CD8-positive, alpha-beta memory T cell (primary cell): ENCODE measurements around the gene ZNF268. TPM values are rescaled to one million over a fixed set of nuclear protein-coding genes. Genes with fewer than 3 reads are reported as not detected.

ENCODE experiments used
- CTCF ChIA-PET: fragments of 350-600 bp; sonication (Branson Sonifier 250); formaldehyde crosslinking; loops from one replicate; lab custom pipeline; 2021; ENCODE audit warnings: antibody characterized with exemption; lab: Charles Lee
- POLR2A ChIA-PET: fragments of 350-600 bp; sonication (Branson Sonifier 250); formaldehyde crosslinking; loops from one replicate; lab custom pipeline; 2021; ENCODE audit warnings: antibody characterized with exemption; lab: Charles Lee
- DNase-seq, 5 donors: peaks; one replicate each; pipeline versions ENCODE4 v3.0.0 to v3.0.0-alpha.2; 2020 to 2022; ENCODE audit warnings: mixed read lengths in 1 of 5
- H3K27ac ChIP-seq: one replicate; pipeline ENCODE4 v1.7.0; 2013; ENCODE audit warnings: low read depth, mild to moderate bottlenecking, low read length, moderate library complexity
- H3K27me3 ChIP-seq: 2 replicates; pipeline ENCODE4 v1.7.0; 2013; ENCODE audit warnings: low read length, mild to moderate bottlenecking; ENCODE audit not compliant: insufficient read depth, poor library complexity, severe bottlenecking
- H3K36me3 ChIP-seq: 2 replicates; pipeline ENCODE4 v1.7.0; 2013; ENCODE audit warnings: mild to moderate bottlenecking, low read length, moderate library complexity; ENCODE audit not compliant: insufficient read depth
- H3K4me1 ChIP-seq: 2 replicates; pipeline ENCODE4 v1.7.0; 2013; ENCODE audit warnings: mild to moderate bottlenecking, low read length, moderate library complexity; ENCODE audit not compliant: insufficient read depth
- H3K4me3 ChIP-seq: 2 replicates; pipeline ENCODE4 v1.7.0; 2013; ENCODE audit warnings: mild to moderate bottlenecking, low read length
- H3K9me3 ChIP-seq: 2 replicates; pipeline ENCODE4 v1.7.0; 2013; ENCODE audit warnings: mild to moderate bottlenecking, low read length
- H3K27ac Mint-ChIP-seq, 8 donors: one replicate each; pipeline ENCODE4 v1.8.0; 2020 to 2021; ENCODE audit warnings: mixed read lengths in 8 of 8, mild to moderate bottlenecking in 6 of 8, inconsistent platforms in 3 of 8, moderate library complexity in 3 of 8
- H3K27me3 Mint-ChIP-seq, 2 donors: one replicate each; pipeline ENCODE4 v1.8.0; 2020 to 2021; ENCODE audit warnings: mixed read lengths in 2 of 2, mild to moderate bottlenecking in 1 of 2, moderate library complexity in 1 of 2
- H3K36me3 Mint-ChIP-seq, 3 donors: one replicate each; pipeline ENCODE4 v1.8.0; 2020 to 2021; ENCODE audit warnings: mixed read lengths in 3 of 3, inconsistent platforms in 1 of 3, mild to moderate bottlenecking in 1 of 3
- H3K4me1 Mint-ChIP-seq, 3 donors: one replicate each; pipeline ENCODE4 v1.8.0; 2020 to 2021; ENCODE audit warnings: mixed read lengths in 3 of 3, inconsistent platforms in 1 of 3, mild to moderate bottlenecking in 1 of 3
- H3K4me3 Mint-ChIP-seq, 7 donors: one replicate each; pipeline ENCODE4 v1.8.0; 2020 to 2021; ENCODE audit warnings: mixed read lengths in 7 of 7, mild to moderate bottlenecking in 6 of 7, moderate library complexity in 4 of 7, inconsistent platforms in 2 of 7
- H3K9me3 Mint-ChIP-seq, 5 donors: one replicate each; pipeline ENCODE4 v1.8.0; 2020 to 2022; ENCODE audit warnings: mixed read lengths in 5 of 5, mild to moderate bottlenecking in 3 of 5, moderate library complexity in 2 of 5, inconsistent platforms in 1 of 5
- polyA plus RNA-seq: library from polyadenylated mRNA; unstranded; fragments of 300-500 nt; fragmentation: Illumina TruSeq; gene quantifications from one replicate; pipeline ENCODE4 v1.2.3, GENCODE V29; 2021
- total RNA-seq, 2 experiments: library from RNA; stranded (reverse); gene quantifications; one replicate each; pipeline ENCODE4 v1.2.3, GENCODE V29; 2021

ZNF268 gene
- total and polyA plus RNA-seq, 3 experiments from 2014 or later, result 19.8 to 22.6 (median 22.6) TPM

- Histone ChIP-seq H3K27ac (no peak overlapping the region), H3K27me3 (no peaks in the 10 kb centered on the region), H3K9me3 (peaks cover 84% of the 10 kb centered on the region), H3K4me1 (no peaks in the 10 kb centered on the region), H3K36me3 (peaks cover 23% of the 10 kb centered on the region), H3K4me3 (no peak overlapping the region)
- ChIA-PET POLR2A (interaction anchor here (0.6 kb wide), 1 partner anchor 137 kb away, joined by 3 read pairs; no protein-coding TSS in a partner anchor), CTCF (no interaction called here)
- DNase-seq, result no peak
- H3K27ac Mint-ChIP-seq, result no peak overlapping the region
- peaks cover 17 to 48% (median 44%) of the 10 kb centered on the region in 3 donors for H3K36me3 Mint-ChIP-seq
- H3K4me3 Mint-ChIP-seq, result no peak overlapping the region
- peaks cover 30 to 96% (median 88%) of the 10 kb centered on the region in 5 donors for H3K9me3 Mint-ChIP-seq
- H3K27me3 Mint-ChIP-seq, result no peaks in the 10 kb centered on the region
- H3K4me1 Mint-ChIP-seq, result no peaks in the 10 kb centered on the region
Observed at GRCh38 chr12:133206390-133206789, 25.1 kb downstream of the ZNF268 start.

GRCh38 chr12:133215724-133216123, 34.4 kb downstream of the ZNF268 start:
- peaks cover 24% of the 10 kb centered on the region for H3K9me3 ChIP-seq
- no peaks in the 10 kb centered on the region for H3K36me3 ChIP-seq
- H3K4me3 ChIP-seq, result no peak overlapping the region
- H3K27ac ChIP-seq, result no peak overlapping the region
- no peaks in the 10 kb centered on the region for H3K4me1 ChIP-seq
- H3K9me3 Mint-ChIP-seq, result peaks cover 17 to 81% (median 72%) of the 10 kb centered on the region in 5 donors
- POLR2A ChIA-PET, result no interaction called here
- no peaks in the 10 kb centered on the region for H3K4me1 Mint-ChIP-seq
- no peaks in the 10 kb centered on the region for H3K27me3 ChIP-seq
- H3K36me3 Mint-ChIP-seq, result peaks cover 0 to 30% (median 8%) of the 10 kb centered on the region in 3 donors
- CTCF ChIA-PET, result no interaction called here
- H3K27ac Mint-ChIP-seq, result no peak overlapping the region
- H3K27me3 Mint-ChIP-seq, result peaks cover 0 to 5% of the 10 kb centered on the region in 2 donors
- H3K4me3 Mint-ChIP-seq, result no peak overlapping the region
- DNase-seq, result no peak

- ChIA-PET POLR2A (no interaction called here), CTCF (no interaction called here)
- Histone ChIP-seq H3K4me1 (no peaks in the 10 kb centered on the region), H3K36me3 (no peaks in the 10 kb centered on the region), H3K4me3 (no peak overlapping the region), H3K9me3 (peaks cover 13% of the 10 kb centered on the region), H3K27me3 (no peaks in the 10 kb centered on the region), H3K27ac (no peak overlapping the region)
- no peak for DNase-seq
- no peak overlapping the region for H3K27ac Mint-ChIP-seq
- no peak overlapping the region for H3K4me3 Mint-ChIP-seq
- peaks cover 0 to 26% (median 4%) of the 10 kb centered on the region in 3 donors for H3K36me3 Mint-ChIP-seq
- H3K4me1 Mint-ChIP-seq, result no peaks in the 10 kb centered on the region
- H3K27me3 Mint-ChIP-seq, result peaks cover 0 to 5% of the 10 kb centered on the region in 2 donors
- H3K9me3 Mint-ChIP-seq, result peaks cover 12 to 73% (median 64%) of the 10 kb centered on the region in 5 donors
Observed at GRCh38 chr12:133217219-133217618, 35.9 kb downstream of the ZNF268 start.

GRCh38 chr12:133220521-133220920, 39.2 kb downstream of the ZNF268 start:
- no peak overlapping the region for H3K27ac Mint-ChIP-seq
- ChIA-PET CTCF (no interaction called here), POLR2A (no interaction called here)
- Histone ChIP-seq H3K27ac (no peak overlapping the region), H3K27me3 (no peaks in the 10 kb centered on the region), H3K36me3 (no peaks in the 10 kb centered on the region), H3K4me3 (no peak overlapping the region), H3K9me3 (peaks cover 6% of the 10 kb centered on the region), H3K4me1 (no peaks in the 10 kb centered on the region)
- H3K9me3 Mint-ChIP-seq, result peaks cover 7 to 61% (median 46%) of the 10 kb centered on the region in 5 donors
- no peak overlapping the region for H3K4me3 Mint-ChIP-seq
- H3K36me3 Mint-ChIP-seq, result peaks cover 0 to 26% (median 1%) of the 10 kb centered on the region in 3 donors
- DNase-seq, result no peak
- H3K27me3 Mint-ChIP-seq, result peaks cover 0 to 5% of the 10 kb centered on the region in 2 donors
- H3K4me1 Mint-ChIP-seq, result no peaks in the 10 kb centered on the region

GRCh38 chr12:133221241-133221640, 39.9 kb downstream of the ZNF268 start:
- H3K9me3 ChIP-seq, result peaks cover 6% of the 10 kb centered on the region
- peaks cover 7 to 56% (median 40%) of the 10 kb centered on the region in 5 donors for H3K9me3 Mint-ChIP-seq

GRCh38 chr12:133222211-133222610, 40.9 kb downstream of the ZNF268 start:
- POLR2A ChIA-PET, result interaction anchor here (0.8 kb wide), 1 partner anchor 310 kb away, joined by 3 read pairs; no protein-coding TSS in a partner anchor
- Histone ChIP-seq H3K4me1 (no peaks in the 10 kb centered on the region), H3K9me3 (no peaks in the 10 kb centered on the region), H3K27me3 (no peaks in the 10 kb centered on the region), H3K36me3 (no peaks in the 10 kb centered on the region), H3K4me3 (no peak overlapping the region), H3K27ac (no peak overlapping the region)
- no peak overlapping the region for H3K27ac Mint-ChIP-seq
- H3K4me3 Mint-ChIP-seq, result no peak overlapping the region
- H3K4me1 Mint-ChIP-seq, result no peaks in the 10 kb centered on the region
- DNase-seq, result no peak
- peaks cover 0 to 5% of the 10 kb centered on the region in 2 donors for H3K27me3 Mint-ChIP-seq
- peaks cover 7 to 54% (median 36%) of the 10 kb centered on the region in 5 donors for H3K9me3 Mint-ChIP-seq
- H3K36me3 Mint-ChIP-seq, result peaks cover 0 to 26% (median 0%) of the 10 kb centered on the region in 3 donors
- CTCF ChIA-PET, result no interaction called here

More at GRCh38 chr12:133221241-133221640, 39.9 kb downstream of the ZNF268 start:
- CTCF ChIA-PET, result no interaction called here
- Mint-ChIP-seq H3K4me1 (no peaks in the 10 kb centered on the region), H3K4me3 (no peak overlapping the region), H3K27me3 (peaks cover 0 to 5% of the 10 kb centered on the region in 2 donors), H3K36me3 (peaks cover 0 to 26% (median 0%) of the 10 kb centered on the region in 3 donors), H3K27ac (peak overlapping the region in 1 of 8 donors; percentile 21)
- Histone ChIP-seq H3K27ac (no peak overlapping the region), H3K4me1 (no peaks in the 10 kb centered on the region), H3K27me3 (no peaks in the 10 kb centered on the region), H3K4me3 (no peak overlapping the region), H3K36me3 (no peaks in the 10 kb centered on the region)
- POLR2A ChIA-PET, result no interaction called here
- no peak for DNase-seq

- Histone ChIP-seq H3K27me3 (no peaks in the 10 kb centered on the region), H3K9me3 (no peaks in the 10 kb centered on the region)
Observed at GRCh38 chr12:133225527-133225926, 44.2 kb downstream of the ZNF268 start.

GRCh38 chr12:133226690-133227089, 45.4 kb downstream of the ZNF268 start:
- H3K27me3 Mint-ChIP-seq, result peaks cover 0 to 8% of the 10 kb centered on the region in 2 donors
- H3K27me3 ChIP-seq, result no peaks in the 10 kb centered on the region
- H3K4me3 ChIP-seq, result no peak overlapping the region

More at GRCh38 chr12:133225527-133225926, 44.2 kb downstream of the ZNF268 start:
- H3K27ac ChIP-seq, result no peak overlapping the region
- H3K4me3 Mint-ChIP-seq, result no peak overlapping the region
- H3K27me3 Mint-ChIP-seq, result peaks cover 0 to 6% of the 10 kb centered on the region in 2 donors
- no peak overlapping the region for H3K27ac Mint-ChIP-seq
- no peaks in the 10 kb centered on the region for H3K4me1 ChIP-seq
- ChIA-PET POLR2A (no interaction called here), CTCF (no interaction called here)
- H3K4me3 ChIP-seq, result no peak overlapping the region
- no peaks in the 10 kb centered on the region for H3K4me1 Mint-ChIP-seq
- H3K36me3 ChIP-seq, result no peaks in the 10 kb centered on the region
- H3K9me3 Mint-ChIP-seq, result peaks cover 0 to 37% (median 21%) of the 10 kb centered on the region in 5 donors
- H3K36me3 Mint-ChIP-seq, result peaks cover 0 to 8% (median 0%) of the 10 kb centered on the region in 3 donors
- DNase-seq, result no peak

More at GRCh38 chr12:133226690-133227089, 45.4 kb downstream of the ZNF268 start:
- H3K27ac Mint-ChIP-seq, result no peak overlapping the region
- H3K36me3 Mint-ChIP-seq, result peaks cover 0 to 8% (median 0%) of the 10 kb centered on the region in 3 donors
- no peaks in the 10 kb centered on the region for H3K4me1 Mint-ChIP-seq
- Histone ChIP-seq H3K36me3 (no peaks in the 10 kb centered on the region), H3K27ac (no peak overlapping the region), H3K9me3 (no peaks in the 10 kb centered on the region), H3K4me1 (no peaks in the 10 kb centered on the region)
- no peak for DNase-seq
- ChIA-PET POLR2A (no interaction called here), CTCF (no interaction called here)
- peaks cover 0 to 31% (median 21%) of the 10 kb centered on the region in 5 donors for H3K9me3 Mint-ChIP-seq
- H3K4me3 Mint-ChIP-seq, result no peak overlapping the region
